HepG2 (cell line): Measurements from ENCODE around the gene TM9SF2. TPM values are rescaled to one million over a fixed set of nuclear protein-coding genes. Genes with fewer than 3 reads are reported as not detected.

ENCODE experiments used
- ATAC-seq: fragments of 200-7000 bp; cut with Tn5 transposase; 3 replicates; pipeline ENCODE4 v1.9.1; 2020; ENCODE audit warnings: mild to moderate bottlenecking, moderate library complexity
- BruUV-seq: library from RNA; stranded (reverse); fragments of 400-500 nt; replicated peaks from 2 replicates; lab custom pipeline; 2021; lab: Mats Ljungman, UMichigan
- CTCF ChIA-PET: fragments of 300-600 bp; formaldehyde crosslinking; extraction: SDS; loops from one replicate; lab custom pipeline; 2021; ENCODE audit warnings: low total read pairs, inconsistent platforms, low intra/inter-chr PET ratio; lab: Yijun Ruan, JAX
- POLR2A ChIA-PET: fragments of 350-600 bp; sonication (Branson Sonifier 250); formaldehyde crosslinking; loops from one replicate; lab custom pipeline; 2020; ENCODE audit warnings: antibody characterized with exemption, inconsistent platforms; lab: Yijun Ruan, JAX
- DNase-seq: peaks from one replicate; pipeline ENCODE4 v3.0.0-alpha.2; 2015; ENCODE audit warnings: low spot score
- FAIRE-seq: peaks from 3 replicates; lab custom pipeline; 2011; peaks lifted over from hg19 to GRCh38; lab: Jason Lieb, UNC
- H2AFZ ChIP-seq: one replicate; pipeline ENCODE4 v1.6.1; 2011; ENCODE audit warnings: low read length, inconsistent platforms
- H3K27ac ChIP-seq: fragments of 300-600 bp; 3 replicates; pipeline ENCODE4 v1.8.0; 2011; ENCODE audit warnings: mixed run types, mild to moderate bottlenecking, mixed read lengths, low read length, inconsistent platforms; ENCODE audit not compliant: insufficient read depth; ENCODE audit errors: extremely low read length
- H3K27me3 ChIP-seq, 2 experiments: fragments of 200-600 bp in 1 of 2; 2 replicates in 1 of 2; 3 replicates in 1 of 2; pipeline versions ENCODE4 v1.6.0 to v1.8.0; 2011; ENCODE audit warnings: low read length in 2 of 2, mild to moderate bottlenecking in 2 of 2, moderate library complexity in 2 of 2, inconsistent platforms in 1 of 2; ENCODE audit not compliant: insufficient read depth in 2 of 2, control insufficient read depth in 1 of 2
- H3K36me3 ChIP-seq, 2 experiments: fragments of 200-600 bp in 1 of 2; replicated peaks in 1 of 2; 2 replicates in 1 of 2; 3 replicates in 1 of 2; pipeline versions ENCODE4 v1.5.1 to v1.8.0; 2011; ENCODE audit warnings: low read length in 2 of 2, inconsistent platforms in 1 of 2; ENCODE audit not compliant: insufficient read depth in 2 of 2, control insufficient read depth in 1 of 2
- H3K4me1 ChIP-seq: 2 replicates; pipeline ENCODE4 v1.5.1; 2012; ENCODE audit warnings: low read length, inconsistent platforms; ENCODE audit not compliant: insufficient read depth
- H3K4me2 ChIP-seq: 2 replicates; pipeline ENCODE4 v1.6.0; 2011; ENCODE audit warnings: low read depth, low read length, inconsistent platforms
- H3K4me3 ChIP-seq, 3 experiments: fragments of 200-600 bp in 1 of 3; sonication (generic), shearing (Covaris generic) in 1 of 3; replicated peaks in 1 of 3; 2 replicates each; pipeline ENCODE4 v1.5.1; 2011 to 2016; ENCODE audit warnings: low read length in 3 of 3, inconsistent platforms in 2 of 3, low read depth in 2 of 3, mild to moderate bottlenecking in 2 of 3, control low read depth in 1 of 3, mixed read lengths in 1 of 3; ENCODE audit not compliant: insufficient read depth in 1 of 3
- H3K79me2 ChIP-seq: one replicate; pipeline ENCODE4 v1.6.1; 2011; ENCODE audit warnings: low read length, inconsistent platforms; ENCODE audit not compliant: insufficient read depth
- H3K9ac ChIP-seq: 2 replicates; pipeline ENCODE4 v1.6.0; 2011; ENCODE audit warnings: mild to moderate bottlenecking, low read depth, low read length, inconsistent platforms; ENCODE audit not compliant: insufficient read depth
- H3K9me3 ChIP-seq: 2 replicates; pipeline ENCODE4 v1.5.1; 2012; ENCODE audit warnings: mild to moderate bottlenecking, low read length
- H4K20me1 ChIP-seq: 2 replicates; pipeline ENCODE4 v1.6.0; 2011; ENCODE audit warnings: inconsistent platforms, mild to moderate bottlenecking, low read length, moderate library complexity; ENCODE audit not compliant: insufficient read depth
- CHD4 ChIP-seq: fragments of 200-600 bp; sonication (generic); IDR thresholded peaks from 2 replicates; pipeline ENCODE4 v1.7.0; 2017; ENCODE audit warnings: mild to moderate bottlenecking, low read length, borderline replicate concordance
- FOXA1 ChIP-seq, 2 experiments: fragments of 450-650 bp in 1 of 2; sonication (generic) in 1 of 2; formaldehyde crosslinking in 1 of 2; IDR thresholded peaks; 2 replicates each; pipeline versions ENCODE4 v1.4.0 to v1.6.1; 2016 to 2020; ENCODE audit warnings: missing genetic modification reagents in 1 of 2
- FOXA3 ChIP-seq: IDR thresholded peaks from 2 replicates; pipeline ENCODE4 v1.6.1; 2016; ENCODE audit warnings: missing genetic modification reagents, missing compliant biosample characterization
- HDAC2 ChIP-seq: sonication (generic); formaldehyde crosslinking; IDR thresholded peaks from 2 replicates; pipeline ENCODE4 v1.4.0; 2020; ENCODE audit warnings: missing genetic modification reagents
- NFE2L2 ChIP-seq: fragments of 150-350 bp; IDR thresholded peaks from 2 replicates; pipeline ENCODE4 v1.6.1; 2014; ENCODE audit warnings: low read length
- RXRA ChIP-seq: sonication (generic); formaldehyde crosslinking; IDR thresholded peaks from 2 replicates; pipeline ENCODE4 v1.5.1; 2020; ENCODE audit warnings: missing genetic modification reagents
- SKI ChIP-seq: fragments of 450-650 bp; IDR thresholded peaks from one replicate; pipeline ENCODE4 v1.6.1; 2018; ENCODE audit warnings: mild to moderate bottlenecking; ENCODE audit not compliant: partially characterized antibody
- TGIF2 ChIP-seq: IDR thresholded peaks from 2 replicates; pipeline ENCODE4 v1.6.1; 2016; ENCODE audit warnings: control low read depth, missing compliant biosample characterization
- THAP7 ChIP-seq: sonication (generic); formaldehyde crosslinking; IDR thresholded peaks from 2 replicates; pipeline ENCODE4 v1.8.1; 2023; ENCODE audit warnings: mild to moderate bottlenecking, missing genetic modification reagents
- ZMAT3 ChIP-seq: sonication (generic); formaldehyde crosslinking; conservative IDR thresholded peaks from 2 replicates; pipeline ENCODE4 v1.7.0; 2021; ENCODE audit warnings: missing genetic modification reagents
- ZNF121 ChIP-seq: sonication (generic); formaldehyde crosslinking; IDR thresholded peaks from 2 replicates; pipeline ENCODE4 v1.5.0; 2020; ENCODE audit warnings: mild to moderate bottlenecking, missing genetic modification reagents
- ZNF224 ChIP-seq: sonication (generic); formaldehyde crosslinking; IDR thresholded peaks from 2 replicates; pipeline ENCODE4 v1.5.0; 2020; ENCODE audit warnings: mild to moderate bottlenecking, missing genetic modification reagents
- ZNF563 ChIP-seq: sonication (generic); formaldehyde crosslinking; IDR thresholded peaks from 2 replicates; pipeline ENCODE4 v1.8.0; 2022; ENCODE audit warnings: mild to moderate bottlenecking, moderate library complexity, missing genetic modification reagents
- ZNF781 ChIP-seq: sonication (generic); formaldehyde crosslinking; IDR thresholded peaks from 2 replicates; pipeline ENCODE4 v1.5.1; 2020; ENCODE audit warnings: borderline replicate concordance, mild to moderate bottlenecking, missing genetic modification reagents; ENCODE audit errors: not compliant biosample characterization
- ZUFSP ChIP-seq: sonication (generic); formaldehyde crosslinking; IDR thresholded peaks from 2 replicates; pipeline ENCODE4 v1.9.0; 2021; ENCODE audit warnings: missing genetic modification reagents, mild to moderate bottlenecking, borderline replicate concordance
- WGBS: methylation state at CpG from one replicate; pipeline ENCODE4 v1.1.6; 2017; ENCODE audit warnings: low lambda C conversion rate; 5-methylcytosine and 5-hydroxymethylcytosine counted together
- in situ Hi-C: cut with HindIII; loops from 2 replicates; pipeline ENCODE4 v1.10.0; 2017; ENCODE audit warnings: low pct_unique_long_range_greater_than_20kb; ENCODE audit not compliant: extremely low pct_ligation_motif_present
- intact Hi-C: fragments of 100-400 bp; cut with micrococcal nuclease; formaldehyde crosslinking; loops from one replicate; pipeline ENCODE4 v1.10.0; 2022; ENCODE audit not compliant: unreplicated experiment
- polyA plus RNA-seq, 8 experiments: library from polyadenylated mRNA; depleted of rRNA in 3 of 8; stranded (reverse) in 7 of 8; unstranded in 1 of 8; fragments of >200 nt; fragmentation: Illumina TruSeq in 4 of 8; extraction: Trizol in 4 of 8; gene quantifications; 2 replicates each; pipeline versions ENCODE4 v1.2.1 to v1.2.3, GENCODE V29; 2011 to 2016; ENCODE audit warnings: low read depth in 4 of 8, missing spikeins in 1 of 8, mixed read lengths in 1 of 8; ENCODE audit not compliant: insufficient read depth in 1 of 8
- total RNA-seq, 5 experiments: library from RNA; depleted of rRNA; stranded (reverse); fragments of >200 nt; fragmentation: Illumina TruSeq; extraction: Trizol; gene quantifications; 2 replicates each; pipeline ENCODE4 v1.2.3, GENCODE V29; 2016; ENCODE audit warnings: low read depth in 1 of 5
- TF ChIP-seq, protein P1 (sequence below), 2 experiments: sonication (generic) in 1 of 2; formaldehyde crosslinking in 1 of 2; IDR thresholded peaks; 2 replicates each; pipeline versions ENCODE4 v1.4.0 to v1.6.1; 2018 to 2020; ENCODE audit warnings: missing genetic modification reagents in 2 of 2, borderline replicate concordance in 1 of 2, low read depth in 1 of 2, mild to moderate bottlenecking in 1 of 2, missing biosample characterization in 1 of 2
- TF ChIP-seq, protein P2 (sequence below): sonication (generic); formaldehyde crosslinking; IDR thresholded peaks from 2 replicates; pipeline ENCODE4 v1.5.1; 2020; ENCODE audit warnings: missing genetic modification reagents, mild to moderate bottlenecking, borderline replicate concordance

TM9SF2 gene
- total and polyA plus RNA-seq, 2 of the 13 experiments (the other 11 are each of a cell fraction or from before 2014, with no cell fraction given), result 94.1 to 123 TPM

DNA sequence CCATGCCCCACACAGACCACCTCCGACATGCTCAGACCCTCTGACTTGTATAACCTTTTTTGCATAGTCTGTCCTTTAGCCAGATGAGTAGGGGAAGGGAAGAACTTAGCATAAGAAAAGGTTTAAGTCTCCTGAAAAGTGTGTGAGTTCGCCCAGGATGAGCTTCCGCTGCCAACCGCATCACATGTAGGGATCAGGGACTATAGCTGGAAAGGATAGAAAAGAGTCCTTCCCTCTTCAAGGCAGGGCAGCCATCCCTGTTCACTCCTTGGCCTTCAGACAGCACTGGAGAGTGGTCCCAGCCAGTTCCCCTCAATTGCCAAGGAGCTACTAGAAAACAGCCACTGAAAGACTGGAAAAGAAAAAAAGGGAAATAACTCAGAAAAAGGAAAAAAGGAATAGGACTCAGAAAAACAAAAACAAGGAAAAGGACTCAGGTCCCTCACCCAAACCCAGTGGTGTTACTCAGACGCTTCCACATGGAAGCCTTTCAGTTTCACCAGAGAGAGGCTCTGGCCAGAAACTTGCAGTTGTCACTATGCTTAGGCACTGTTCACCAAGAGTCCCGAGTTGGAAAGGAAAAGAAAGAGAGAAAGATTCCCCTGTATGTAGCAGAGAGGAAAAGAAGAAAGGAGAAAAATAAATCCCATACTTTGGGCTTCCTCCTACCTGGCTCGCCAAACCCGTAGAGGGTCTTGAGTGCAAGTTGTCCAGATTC, 5.6 kb upstream of the TM9SF2 start:
- in situ Hi-C loops (no loop called here), intact Hi-C loops (loop anchor here (5.0 kb wide), 1 partner anchor 293 kb away; the partner anchor contains the start of gene UBAC2)
- H2AFZ ChIP-seq, result peak overlapping the region; percentile 72
- peak overlapping the region; percentile 53 to 95 (median 75) for H3K4me3 ChIP-seq
- no peaks in the 10 kb centered on the region for H3K36me3 ChIP-seq
- H3K9me3 ChIP-seq, result no peaks in the 10 kb centered on the region
- no peaks in the 10 kb centered on the region for H4K20me1 ChIP-seq
- FAIRE-seq, result no peak
- no peak for ATAC-seq
- WGBS, result 5% methylated on average over 8 of the region's 8 CpGs
- H3K4me2 ChIP-seq, result peak overlapping the region; percentile 91
- CTCF ChIA-PET, result no interaction called here
- H3K9ac ChIP-seq, result peak overlapping the region; percentile 82
- H3K27ac ChIP-seq, result peak overlapping the region; percentile 87
- TSS peak; percentile 58 for BruUV-seq
- peaks cover 38% of the 10 kb centered on the region for H3K4me1 ChIP-seq
- POLR2A ChIA-PET, result interaction anchor here (1.6 kb wide), 1 partner anchor 110 kb away, joined by 9 read pairs; the partner anchor contains the start of gene CLYBL
- no peaks in the 10 kb centered on the region; a peak in 1 of 5 replicates for H3K27me3 ChIP-seq
- peak; percentile 6 for DNase-seq
- H3K79me2 ChIP-seq, result peaks cover 19% of the 10 kb centered on the region
- no peak for TF ChIP-seq CHD4
- TF ChIP-seq ZNF121 (CRISPR knock-in tag), result no peak
- TF ChIP-seq RXRA, result no peak
- TF ChIP-seq ZNF224 (CRISPR knock-in tag), result 0 out of 2 replicates have a peak, but pooled peaks have one; percentile 37
- no peak for TF ChIP-seq FOXA1 (IDR thresholded peaks at IDR 0.05)
- TF ChIP-seq FOXA1 (CRISPR knock-in tag; IDR thresholded peaks at IDR 0.05), result no peak
- TF ChIP-seq ZNF781, result no peak
- TF ChIP-seq ZNF563 (CRISPR knock-in tag), result no peak
- TF ChIP-seq, protein P1, sequence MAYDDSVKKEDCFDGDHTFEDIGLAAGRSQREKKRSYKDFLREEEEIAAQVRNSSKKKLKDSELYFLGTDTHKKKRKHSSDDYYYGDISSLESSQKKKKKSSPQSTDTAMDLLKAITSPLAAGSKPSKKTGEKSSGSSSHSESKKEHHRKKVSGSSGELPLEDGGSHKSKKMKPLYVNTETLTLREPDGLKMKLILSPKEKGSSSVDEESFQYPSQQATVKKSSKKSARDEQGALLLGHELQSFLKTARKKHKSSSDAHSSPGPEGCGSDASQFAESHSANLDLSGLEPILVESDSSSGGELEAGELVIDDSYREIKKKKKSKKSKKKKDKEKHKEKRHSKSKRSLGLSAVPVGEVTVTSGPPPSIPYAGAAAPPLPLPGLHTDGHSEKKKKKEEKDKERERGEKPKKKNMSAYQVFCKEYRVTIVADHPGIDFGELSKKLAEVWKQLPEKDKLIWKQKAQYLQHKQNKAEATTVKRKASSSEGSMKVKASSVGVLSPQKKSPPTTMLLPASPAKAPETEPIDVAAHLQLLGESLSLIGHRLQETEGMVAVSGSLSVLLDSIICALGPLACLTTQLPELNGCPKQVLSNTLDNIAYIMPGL (CRISPR knock-in tag; IDR thresholded peaks at IDR 0.05; ENCODE audit: borderline replicate concordance in 1 of 2, low read depth in 1 of 2), result 0 out of 4 replicates have a peak, but pooled peaks of 1 of the 2 experiments have one; percentile 28
- TF ChIP-seq ZUFSP (CRISPR knock-in tag), result no peak
- 0 out of 2 replicates have a peak, but pooled peaks have one; percentile 45 for TF ChIP-seq ZMAT3 (CRISPR knock-in tag)
- no peak for TF ChIP-seq FOXA3 (CRISPR knock-in tag)
- no peak for TF ChIP-seq NFE2L2
- no peak for TF ChIP-seq HDAC2 (CRISPR knock-in tag)
- TF ChIP-seq TGIF2, result 0 out of 2 replicates have a peak, but pooled peaks have one; percentile 17
- TF ChIP-seq, protein P2, sequence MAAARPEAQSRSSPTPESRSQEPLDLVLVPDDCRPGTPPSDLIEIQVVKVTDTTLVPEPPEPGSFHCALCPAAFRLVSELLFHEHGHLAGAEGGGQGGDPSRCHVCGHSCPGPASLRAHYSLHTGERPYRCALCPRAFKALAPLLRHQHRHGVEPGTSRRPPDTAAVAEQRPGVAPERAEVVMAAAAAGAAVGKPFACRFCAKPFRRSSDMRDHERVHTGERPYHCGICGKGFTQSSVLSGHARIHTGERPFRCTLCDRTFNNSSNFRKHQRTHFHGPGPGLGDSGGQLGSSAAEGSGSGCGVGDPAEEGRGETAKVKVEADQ (CRISPR knock-in tag), result peak; percentile 51; the same call in 1 of the 2 replicates
- TF ChIP-seq THAP7 (CRISPR knock-in tag), result 0 out of 2 replicates have a peak, but pooled peaks have one; percentile 18
- no peak for TF ChIP-seq SKI
